Heart left ventricle (tissue), 13 donors: Measurements from ENCODE around the gene IRF2BPL.

Source experiments
- CTCF ChIP-seq, 12 donors: fragments of 200-600 bp; sonication (generic) in 4 of 12; IDR thresholded peaks; one replicate each; pipeline versions ENCODE4 v1.5.0 to v1.8.0; 2018 to 2022; ENCODE audit warnings: antibody characterized with exemption in 12 of 12, mild to moderate bottlenecking in 5 of 12
- POLR2A ChIP-seq, 2 donors: fragments of 450-650 bp; IDR thresholded peaks; one replicate each; pipeline ENCODE4 v1.6.1; 2017; ENCODE audit warnings: antibody characterized with exemption in 2 of 2, mild to moderate bottlenecking in 2 of 2, moderate library complexity in 2 of 2
- donor health status: ischemic (EF 13 %, LVEDD 7.1; RV severe dilation, severe dysfunction).
- donor health status: DM: no; HTN: yes; CAD: no.
- donor health status: DM: no; HTN: no; CAD: no.
- donor health status: ischemic (EF 25% LVEDD 6.9; RV normal size, moderate dysfunction).
- donor health status: ischemic (EF 25% LVEDD 5.7; RV mildly dilated, moderate dysfunction).
- donor health status: ischemic (EF 35%, LVEDD 5.7; RV mildly dilated, moderate dysfunction).
- donor health status: nonischemic (EF 11% LVEDD 7.7; RV severe dilation, severe dysfunction).
- donor health status: DM: yes; HTN: yes; CAD: no.
- donor health status: PGD.
- donor health status: ischemic (EF 29% LVEDD 5.4; RV normal size, mild dysfunction).
- donor health status: nonischemic (EF 23%, LVEDD 6.1; RV moderate dilation, normal function).

- TF ChIP-seq CTCF (IDR thresholded peaks at IDR 0.05) (no peak), POLR2A (IDR thresholded peaks at IDR 0.05) (no peak)
These were observed 22.4 kb downstream of the IRF2BPL start for GRCh38 chr14:77006132-77006531.
